Measurements from ENCODE around the gene PRKCB. TPM values are rescaled to one million over a fixed set of nuclear protein-coding genes. Genes with fewer than 3 reads are reported as not detected.
"Not testable (repeated sequence)": the region's sequence is repeated elsewhere in the genome, so short reads cannot be mapped to it uniquely, and the experiment has no call there.

Gene PRKCB
- total RNA-seq, 2 experiments from 2014 or later, result 21.0 to 51.6 TPM

DNA sequence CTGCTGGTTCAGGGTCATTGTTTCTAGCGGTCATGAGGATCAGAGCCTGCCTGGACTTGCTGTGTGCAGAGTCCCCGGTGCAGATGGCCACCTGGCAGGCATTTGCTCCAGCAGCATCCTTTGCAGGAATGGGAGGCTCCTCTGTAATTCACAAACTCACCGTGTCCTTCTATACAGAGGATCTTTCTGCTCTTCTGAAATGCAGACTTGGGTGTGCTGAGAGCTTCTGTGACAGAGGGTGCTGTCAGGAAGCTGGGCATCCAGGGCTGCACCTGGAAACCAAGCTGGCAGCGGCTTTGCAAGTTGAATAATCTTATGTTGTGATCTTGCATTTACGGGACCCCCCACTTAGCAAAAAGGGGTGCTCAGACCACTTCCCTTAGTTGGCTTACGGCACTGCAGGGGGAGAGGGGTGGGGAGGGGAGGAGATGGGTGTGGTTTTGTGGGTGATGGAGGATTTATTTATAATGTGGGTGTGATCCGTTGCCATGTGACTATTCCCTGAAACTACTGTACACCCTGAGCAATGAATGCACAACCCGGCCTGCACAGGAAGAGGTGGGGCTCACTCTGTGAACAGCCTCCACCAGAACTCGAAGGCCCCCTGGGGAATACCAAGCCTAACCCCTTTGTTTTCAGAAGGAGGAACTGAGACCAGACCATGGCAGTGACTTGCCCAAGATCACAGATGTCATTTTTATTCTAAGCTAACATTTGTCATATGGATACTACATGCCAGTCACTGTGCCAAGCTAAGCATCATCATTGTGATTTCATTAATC lies 178.3 kb downstream of the PRKCB start:
- ChIA-PET CTCF (ENCODE audit: unreplicated experiment) (interaction anchor here (1.1 to 2.1 kb wide), 3 partner anchors 57 to 211 kb away, joined by 3 to 9 read pairs (median 4); no protein-coding TSS in a partner anchor), POLR2A (interaction anchor here (0.6 to 2.8 kb wide), 11 partner anchors 26 to 673 kb away, joined by 3 to 12 read pairs (median 4); no protein-coding TSS in a partner anchor)
- no peaks in the 10 kb centered on the region for H3K9me3 ChIP-seq (ENCODE audit: low read length)
- no peaks in the 10 kb centered on the region for H3K36me3 ChIP-seq (ENCODE audit: insufficient read depth, low read length)
- peak; percentile 100 for DNase-seq (ENCODE audit: low spot score)
- H3K4me2 ChIP-seq (ENCODE audit: low read length), result peak overlapping the region; percentile 87
- H4K20me1 ChIP-seq (ENCODE audit: insufficient read depth, low read length), result no peaks in the 10 kb centered on the region
- H3K4me1 ChIP-seq (ENCODE audit: insufficient read depth, low read length, poor library complexity, severe bottlenecking), result peaks cover 73% of the 10 kb centered on the region
- intact Hi-C loops (cut with micrococcal nuclease; ENCODE audit: unreplicated experiment), result loop anchor here (1.0 to 5.0 kb wide), 3 partner anchors 23 to 177 kb away; no protein-coding TSS in a partner anchor
- H3K27ac ChIP-seq (ENCODE audit: low read depth, low read length, poor library complexity, severe bottlenecking), result peak overlapping the region; percentile 84
- H3K9me2 ChIP-seq (ENCODE audit: insufficient read depth, low read length), result no peaks in the 10 kb centered on the region
- H2AFZ ChIP-seq (ENCODE audit: low read length), result peak overlapping the region; percentile 82
- H3K79me2 ChIP-seq (ENCODE audit: insufficient read depth, low read depth, low read length), result no peaks in the 10 kb centered on the region
- TF ChIP-seq CTCF (conservative IDR thresholded peaks at IDR 0.05; ENCODE audit: low read length) (no peak), EZH2phosphoT487 (IDR thresholded peaks at IDR 0.05; ENCODE audit: borderline replicate concordance, low read depth, low read length) (no peak)
- no TSS peak for BruUV-seq (replicated peaks)
- peak overlapping the region; percentile 64 for H3K4me3 ChIP-seq (ENCODE audit: low read depth, low read length, poor library complexity, severe bottlenecking)

- H3K79me2 ChIP-seq (ENCODE audit: insufficient read depth, low read depth, low read length), result not testable (repeated sequence)
- H3K4me1 ChIP-seq (ENCODE audit: insufficient read depth, low read length, poor library complexity, severe bottlenecking), result peaks cover 77% of the 10 kb centered on the region
- intact Hi-C loops (cut with micrococcal nuclease; ENCODE audit: unreplicated experiment), result loop anchor here (1.0 to 5.0 kb wide), 3 partner anchors 22 to 178 kb away; no protein-coding TSS in a partner anchor
Measured at GRCh38 chr16:24014955-24015354, 179.2 kb downstream of the PRKCB start.

DNA sequence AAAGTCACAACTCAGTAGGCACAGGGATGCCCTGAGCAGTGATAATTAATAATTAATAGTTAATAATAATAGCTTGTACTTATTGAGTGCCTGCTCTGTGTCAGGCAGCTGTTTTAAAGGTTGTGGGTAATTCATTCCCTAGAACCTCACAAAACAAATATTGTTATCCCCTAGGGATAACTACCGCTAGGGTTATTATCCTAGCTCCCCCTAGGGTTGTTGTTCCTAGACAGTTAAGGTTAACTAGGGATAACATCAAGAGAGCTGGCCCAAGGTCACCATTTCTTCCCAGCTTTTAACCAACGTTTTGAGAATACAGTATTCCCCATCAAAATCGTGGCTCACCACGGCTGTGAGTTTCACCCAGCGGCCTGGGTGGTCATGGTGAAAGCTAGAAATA lies 180.1 kb downstream of the PRKCB start:
- Histone ChIP-seq H3K9me2 (ENCODE audit: insufficient read depth, low read length) (no peaks in the 10 kb centered on the region), H4K20me1 (ENCODE audit: insufficient read depth, low read length) (no peaks in the 10 kb centered on the region), H3K9me3 (ENCODE audit: low read length) (no peaks in the 10 kb centered on the region), H3K36me3 (ENCODE audit: insufficient read depth, low read length) (no peaks in the 10 kb centered on the region), H3K4me2 (ENCODE audit: low read length) (no peak overlapping the region), H3K4me1 (ENCODE audit: insufficient read depth, low read length, poor library complexity, severe bottlenecking) (peaks cover 76% of the 10 kb centered on the region), H3K27ac (ENCODE audit: low read depth, low read length, poor library complexity, severe bottlenecking) (no peak overlapping the region), H3K4me3 (ENCODE audit: low read depth, low read length, poor library complexity, severe bottlenecking) (no peak overlapping the region), H3K79me2 (ENCODE audit: insufficient read depth, low read depth, low read length) (no peaks in the 10 kb centered on the region), H2AFZ (ENCODE audit: low read length) (no peak overlapping the region)
- TF ChIP-seq CTCF (conservative IDR thresholded peaks at IDR 0.05; ENCODE audit: low read length) (peak; percentile 41; the same call in 1 of the 2 replicates), EZH2phosphoT487 (IDR thresholded peaks at IDR 0.05; ENCODE audit: borderline replicate concordance, low read depth, low read length) (no peak)
- intact Hi-C loops (cut with micrococcal nuclease; ENCODE audit: unreplicated experiment), result loop anchor here (2.0 kb wide), 1 partner anchor 21 kb away; no protein-coding TSS in a partner anchor
- no TSS peak for BruUV-seq (replicated peaks)
- POLR2A ChIA-PET, result interaction anchor here (0.7 to 2.8 kb wide), 4 partner anchors 126 to 212 kb away, joined by 3 to 12 read pairs (median 4); no protein-coding TSS in a partner anchor
- CTCF ChIA-PET (ENCODE audit: unreplicated experiment), result interaction anchor here (2.1 kb wide), 1 partner anchor 213 kb away, joined by 9 read pairs; no protein-coding TSS in a partner anchor
- DNase-seq (ENCODE audit: low spot score), result no peak

More at GRCh38 chr16:24014955-24015354, 179.2 kb downstream of the PRKCB start:
- ChIA-PET CTCF (ENCODE audit: unreplicated experiment) (interaction anchor here (1.0 to 2.1 kb wide), 4 partner anchors 10 to 212 kb away, joined by 3 to 9 read pairs (median 4); no protein-coding TSS in a partner anchor), POLR2A (interaction anchor here (0.5 to 2.8 kb wide), 10 partner anchors 13 to 218 kb away, joined by 3 to 12 read pairs (median 4); no protein-coding TSS in a partner anchor)
- Histone ChIP-seq H3K27ac (ENCODE audit: low read depth, low read length, poor library complexity, severe bottlenecking) (peak overlapping the region; percentile 84), H3K4me2 (ENCODE audit: low read length) (peak overlapping the region; percentile 87)
- not testable (repeated sequence) for H3K9me2 ChIP-seq (ENCODE audit: insufficient read depth, low read length); BruUV-seq (replicated peaks); H2AFZ ChIP-seq (ENCODE audit: low read length); H3K36me3 ChIP-seq (ENCODE audit: insufficient read depth, low read length); DNase-seq (ENCODE audit: low spot score); H3K9me3 ChIP-seq (ENCODE audit: low read length); H3K4me3 ChIP-seq (ENCODE audit: low read depth, low read length, poor library complexity, severe bottlenecking); H4K20me1 ChIP-seq (ENCODE audit: insufficient read depth, low read length)

Data from OCI-LY7 (cell line).